Kidney epithelial cell (primary cell): Measurements from ENCODE around the gene STK4. TPM values are rescaled to one million over a fixed set of nuclear protein-coding genes. Genes with fewer than 3 reads are reported as not detected.

Source experiments
- DNase-seq: peaks from one replicate; pipeline ENCODE4 v3.0.0-alpha.2; 2010; ENCODE audit warnings: low read depth
- H3K27me3 ChIP-seq: 2 replicates; pipeline ENCODE4 v1.6.0; 2011; ENCODE audit warnings: low read length; ENCODE audit not compliant: control insufficient read depth, insufficient read depth
- H3K36me3 ChIP-seq: 2 replicates; pipeline ENCODE4 v1.5.1; 2011; ENCODE audit warnings: low read length; ENCODE audit not compliant: control insufficient read depth, insufficient read depth
- H3K4me3 ChIP-seq: 2 replicates; pipeline ENCODE4 v1.5.1; 2011; ENCODE audit warnings: low read depth, mild to moderate bottlenecking, control low read depth, low read length
- CTCF ChIP-seq: IDR thresholded peaks from 2 replicates; pipeline ENCODE4 v1.5.1; 2011; ENCODE audit warnings: mild to moderate bottlenecking, moderate library complexity, low read length, control low read depth, inconsistent platforms; ENCODE audit not compliant: insufficient read depth, poor library complexity, severe bottlenecking
- total RNA-seq: library from RNA; depleted of rRNA; stranded (reverse); fragments of >200 nt; gene quantifications from 2 replicates; pipeline ENCODE4 v1.2.3, GENCODE V29; 2015

STK4 gene
- total RNA-seq, 1 donor from 2014 or later, result 27.1 TPM

GRCh38 chr20:44979090-44979621, 12.8 kb downstream of the STK4 start:
- DNase-seq, result no peak
- TF ChIP-seq CTCF, result no peak
- H3K27me3 ChIP-seq, result no peaks in the 10 kb centered on the region
- no peak overlapping the region for H3K4me3 ChIP-seq
- no peaks in the 10 kb centered on the region for H3K36me3 ChIP-seq

DNA sequence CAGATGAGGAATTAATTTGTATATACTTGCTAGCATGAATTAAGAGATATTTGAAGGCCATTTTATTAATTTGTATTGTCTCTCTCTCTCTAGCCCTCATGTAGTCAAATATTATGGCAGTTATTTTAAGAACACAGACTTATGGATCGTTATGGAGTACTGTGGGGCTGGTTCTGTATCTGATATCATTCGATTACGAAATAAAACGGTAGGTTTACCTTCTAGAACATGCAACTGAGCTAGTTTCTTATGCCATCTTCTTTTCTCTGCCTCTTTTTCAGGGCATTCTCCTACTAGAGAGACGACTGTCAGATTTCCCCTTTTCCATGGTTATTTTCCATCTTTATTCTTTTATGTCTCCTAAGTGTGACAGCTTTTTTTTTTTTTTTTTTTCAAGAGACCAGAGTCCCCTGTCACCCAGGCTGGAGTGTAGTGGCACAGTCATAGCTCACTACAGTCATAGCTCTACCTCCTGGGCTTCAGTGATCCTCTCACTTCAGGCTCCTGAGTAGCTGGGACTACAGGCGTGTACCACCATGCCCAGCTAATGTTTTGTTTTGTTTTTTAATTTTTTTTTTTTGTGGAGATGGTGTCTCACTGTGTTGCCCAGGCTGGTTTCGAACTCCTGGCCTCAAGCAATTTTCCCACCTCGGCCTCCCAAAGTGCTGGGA, 15.6 kb downstream of the STK4 start:
- H3K36me3 ChIP-seq, result no peaks in the 10 kb centered on the region
- no peak for TF ChIP-seq CTCF
- DNase-seq, result no peak

GRCh38 chr20:44983093-44983674, 16.9 kb downstream of the STK4 start:
- no peak for TF ChIP-seq CTCF
- DNase-seq, result no peak
- no peaks in the 10 kb centered on the region for H3K36me3 ChIP-seq
- H3K27me3 ChIP-seq, result no peaks in the 10 kb centered on the region
- no peak overlapping the region for H3K4me3 ChIP-seq

More for the DNA sequence above, 15.6 kb downstream of the STK4 start:
- H3K4me3 ChIP-seq, result no peak overlapping the region
- H3K27me3 ChIP-seq, result no peaks in the 10 kb centered on the region

DNA sequence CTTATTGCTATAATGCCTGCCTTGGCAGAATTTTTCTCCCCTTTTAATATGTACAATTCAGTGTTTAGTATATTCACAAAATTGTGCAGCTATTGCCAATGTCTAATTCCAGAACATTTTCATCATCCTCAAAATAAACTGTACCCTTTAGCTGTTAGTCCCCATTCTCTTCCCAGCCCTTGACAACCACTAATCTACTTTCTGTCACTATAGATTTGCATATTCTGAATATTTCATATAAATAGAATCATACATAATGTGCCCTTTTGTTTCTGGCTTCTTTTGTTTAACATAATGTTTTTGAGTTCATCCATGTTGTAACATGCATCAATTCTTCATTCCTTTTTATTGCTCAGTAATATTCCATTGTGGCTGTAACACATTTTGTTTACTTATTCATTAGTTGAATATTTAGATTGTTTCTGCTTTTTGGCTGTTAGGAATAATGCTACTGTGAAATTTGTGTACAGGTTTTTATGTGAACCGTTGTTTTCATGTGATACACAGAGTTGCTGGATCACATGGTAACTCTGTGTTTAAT, 22.4 kb downstream of the STK4 start:
- Histone ChIP-seq H3K36me3 (no peaks in the 10 kb centered on the region), H3K4me3 (no peak overlapping the region), H3K27me3 (no peaks in the 10 kb centered on the region)
- TF ChIP-seq CTCF, result no peak
- no peak for DNase-seq

DNA sequence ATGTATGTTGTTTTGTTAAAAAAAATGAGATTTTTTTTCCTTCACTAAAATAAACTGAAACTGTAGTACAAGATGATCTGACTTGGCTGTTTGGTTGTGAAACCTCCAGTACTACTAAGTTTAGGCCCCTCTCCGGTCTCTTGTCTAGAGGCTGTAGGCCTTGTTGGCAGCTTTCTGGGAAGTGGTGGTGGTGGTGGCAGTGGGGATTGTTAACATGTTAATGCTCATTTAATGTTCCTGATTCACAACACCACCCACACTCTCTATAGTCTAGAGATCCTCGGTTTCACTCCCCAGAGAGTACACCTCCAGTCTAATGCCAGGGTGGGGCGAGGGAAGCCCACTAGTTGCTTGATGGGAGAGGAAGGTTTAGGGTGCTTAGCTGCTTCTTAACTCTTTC, 24.1 kb downstream of the STK4 start:
- no peak for DNase-seq
- no peak overlapping the region for H3K4me3 ChIP-seq

More for the DNA sequence above, 24.1 kb downstream of the STK4 start:
- no peak for TF ChIP-seq CTCF
- Histone ChIP-seq H3K27me3 (no peaks in the 10 kb centered on the region), H3K36me3 (no peaks in the 10 kb centered on the region)
